Skeletal muscle satellite cell (primary cell): ENCODE data around the gene LRP1B.

Source experiments
- H3K27me3 ChIP-seq: 2 replicates; pipeline ENCODE4 v1.7.0; 2013; ENCODE audit warnings: low read length; ENCODE audit not compliant: control insufficient read depth, insufficient read depth
- H3K36me3 ChIP-seq: 2 replicates; pipeline ENCODE4 v1.7.0; 2013; ENCODE audit warnings: mild to moderate bottlenecking, control low read depth, low read length; ENCODE audit not compliant: insufficient read depth
- H3K4me1 ChIP-seq: 2 replicates; pipeline ENCODE4 v1.7.0; 2013; ENCODE audit warnings: low read length; ENCODE audit not compliant: control insufficient read depth, insufficient read depth
- H3K4me2 ChIP-seq: 2 replicates; pipeline ENCODE4 v1.7.0; 2013; ENCODE audit warnings: mild to moderate bottlenecking, low read length
- H3K4me3 ChIP-seq: 2 replicates; pipeline ENCODE4 v1.7.0; 2013; ENCODE audit warnings: low read length
- H3K9ac ChIP-seq: 2 replicates; pipeline ENCODE4 v1.7.0; 2013; ENCODE audit warnings: mild to moderate bottlenecking, low read depth, low read length, moderate library complexity
- H3K9me3 ChIP-seq: replicated peaks from 2 replicates; pipeline ENCODE4 v1.7.0; 2013; ENCODE audit warnings: mild to moderate bottlenecking, control low read depth, low read length

The LRP1B gene

DNA sequence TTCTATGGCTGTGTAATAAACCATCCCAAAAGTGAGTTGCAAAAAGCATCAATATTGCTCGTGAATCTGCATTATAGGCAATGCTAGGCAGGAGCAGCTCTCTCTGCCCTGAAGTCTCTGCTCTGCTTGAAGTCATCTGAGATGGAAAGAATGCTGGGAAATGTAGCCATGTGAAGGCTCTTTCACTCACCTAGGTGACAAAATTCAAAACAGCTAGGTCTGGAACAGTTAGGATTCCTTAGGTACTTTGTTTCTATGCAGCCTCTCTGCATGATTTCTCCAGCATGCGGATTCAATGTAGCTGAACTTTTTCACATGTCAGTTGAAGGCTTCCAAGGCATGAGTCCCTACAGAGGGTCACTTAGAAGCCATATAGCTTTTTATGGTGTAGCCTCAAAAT lies 1383.7 kb downstream of the LRP1B start:
- no peaks in the 10 kb centered on the region for H3K27me3 ChIP-seq
- H3K4me1 ChIP-seq = no peaks in the 10 kb centered on the region
- no peak overlapping the region for H3K4me3 ChIP-seq
- H3K9me3 ChIP-seq = no peaks in the 10 kb centered on the region
- no peak overlapping the region for H3K9ac ChIP-seq
- H3K4me2 ChIP-seq = no peak overlapping the region
- no peaks in the 10 kb centered on the region for H3K36me3 ChIP-seq

DNA sequence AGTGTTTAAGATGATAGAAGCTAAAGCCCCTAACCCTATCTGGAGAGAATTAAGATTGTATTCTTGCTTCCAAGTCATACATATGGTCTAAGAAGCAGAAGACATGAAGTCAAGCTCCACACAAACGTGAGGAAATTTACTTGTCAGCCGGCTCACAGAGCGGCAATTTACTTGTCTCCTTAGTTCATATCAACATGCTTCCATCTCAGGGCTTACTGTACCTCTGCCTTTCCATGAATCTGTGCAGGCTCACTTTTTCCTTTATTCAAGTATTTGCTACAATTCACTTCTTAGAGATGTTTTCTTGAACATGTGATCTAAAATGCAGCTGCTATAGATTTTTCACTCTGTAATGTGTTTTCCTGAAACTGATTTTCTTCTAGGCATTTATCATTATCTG lies 1386.4 kb downstream of the LRP1B start:
- Histone ChIP-seq H3K36me3 (no peaks in the 10 kb centered on the region), H3K4me3 (no peak overlapping the region), H3K4me2 (no peak overlapping the region), H3K9me3 (no peaks in the 10 kb centered on the region), H3K4me1 (no peaks in the 10 kb centered on the region), H3K27me3 (no peaks in the 10 kb centered on the region), H3K9ac (no peak overlapping the region)

DNA sequence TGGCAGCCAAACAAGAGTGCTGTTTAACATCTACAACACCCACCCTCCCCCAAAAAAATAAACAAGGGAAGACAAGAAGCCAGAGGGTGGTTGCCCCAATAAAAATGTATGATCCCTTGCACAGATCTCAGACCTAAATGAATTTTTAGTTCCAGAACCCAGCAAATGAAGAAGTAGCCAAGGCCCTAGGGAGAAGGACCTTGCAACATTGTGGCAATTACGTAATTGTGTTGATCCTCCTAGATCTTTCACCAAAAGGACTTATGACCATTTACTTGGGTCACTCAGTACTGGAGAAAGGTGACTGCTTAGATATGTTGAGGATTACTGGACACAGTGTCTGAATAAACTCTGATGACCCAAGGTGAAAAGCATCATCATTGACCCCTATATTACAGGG lies 1393.8 kb downstream of the LRP1B start:
- no peaks in the 10 kb centered on the region for H3K4me1 ChIP-seq
- H3K9me3 ChIP-seq = no peaks in the 10 kb centered on the region
- no peak overlapping the region for H3K4me2 ChIP-seq
- no peaks in the 10 kb centered on the region for H3K36me3 ChIP-seq
- H3K27me3 ChIP-seq = no peaks in the 10 kb centered on the region
- H3K9ac ChIP-seq = no peak overlapping the region
- no peak overlapping the region for H3K4me3 ChIP-seq

DNA sequence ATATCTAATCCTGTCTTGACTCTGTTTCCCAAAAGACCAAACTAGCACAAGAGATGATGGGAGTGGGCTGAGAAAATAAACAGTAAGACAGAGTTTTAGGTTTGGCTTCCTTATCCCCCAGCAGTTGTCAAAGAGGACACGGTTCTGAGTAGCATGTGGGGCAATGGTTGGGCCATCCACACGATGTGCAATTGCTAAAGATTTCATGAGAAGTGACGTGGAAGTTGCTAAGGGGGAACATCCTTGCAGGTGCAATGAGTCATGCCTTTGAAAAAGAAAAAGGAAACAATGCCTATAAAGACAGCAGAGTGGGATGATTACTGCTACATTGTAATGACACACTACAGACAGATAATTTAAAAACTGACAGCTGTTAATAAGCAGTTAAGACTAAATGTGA lies 1395.8 kb downstream of the LRP1B start:
- Histone ChIP-seq H3K9ac (no peak overlapping the region), H3K4me1 (no peaks in the 10 kb centered on the region), H3K27me3 (no peaks in the 10 kb centered on the region), H3K4me3 (no peak overlapping the region), H3K9me3 (no peaks in the 10 kb centered on the region), H3K4me2 (no peak overlapping the region), H3K36me3 (no peaks in the 10 kb centered on the region)

DNA sequence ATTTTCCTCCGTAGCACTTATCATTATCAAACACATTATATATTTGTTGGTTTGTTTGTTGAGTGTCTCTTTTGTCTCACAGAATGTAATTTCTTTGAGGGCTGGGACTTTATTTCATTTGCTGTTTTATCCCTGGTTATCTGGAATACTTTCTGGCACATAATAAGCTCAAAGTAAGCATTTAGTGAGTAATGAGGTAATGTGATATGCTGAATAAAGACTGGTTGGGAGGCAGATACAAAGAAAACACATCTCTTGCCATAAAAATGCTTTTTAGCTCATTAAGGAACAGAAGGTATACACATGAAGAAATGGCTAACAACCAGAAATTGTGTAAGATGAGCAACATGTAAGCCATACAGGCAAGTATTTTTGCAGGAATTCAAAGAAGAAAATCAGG lies 1411.8 kb downstream of the LRP1B start:
- no peaks in the 10 kb centered on the region for H3K9me3 ChIP-seq
- H3K4me3 ChIP-seq = no peak overlapping the region
- no peaks in the 10 kb centered on the region for H3K36me3 ChIP-seq
- no peaks in the 10 kb centered on the region for H3K27me3 ChIP-seq
- H3K9ac ChIP-seq = no peak overlapping the region
- H3K4me1 ChIP-seq = no peaks in the 10 kb centered on the region
- no peak overlapping the region for H3K4me2 ChIP-seq

DNA sequence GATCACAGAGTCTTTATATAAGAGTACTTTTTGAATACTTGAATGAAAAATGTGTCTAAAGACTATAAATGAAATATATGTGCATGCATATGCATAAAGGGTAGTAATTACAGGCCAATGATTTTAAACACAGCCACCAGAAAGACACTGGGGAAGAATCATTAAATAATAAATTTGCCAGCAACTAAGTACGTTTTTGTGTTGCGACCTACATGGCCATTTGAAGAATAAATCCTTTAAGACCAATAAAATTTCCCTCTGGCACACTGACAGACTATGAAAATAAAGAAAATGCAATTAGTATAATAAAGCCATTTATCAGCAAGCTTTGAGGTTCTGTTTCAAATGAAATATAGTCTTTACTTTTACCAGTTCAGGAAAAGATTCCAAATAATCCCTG lies 1413.3 kb downstream of the LRP1B start:
- H3K36me3 ChIP-seq = no peaks in the 10 kb centered on the region
- no peak overlapping the region for H3K4me3 ChIP-seq
- no peak overlapping the region for H3K9ac ChIP-seq
- H3K4me1 ChIP-seq = no peaks in the 10 kb centered on the region
- no peaks in the 10 kb centered on the region for H3K9me3 ChIP-seq
- H3K4me2 ChIP-seq = no peak overlapping the region
- H3K27me3 ChIP-seq = no peaks in the 10 kb centered on the region

DNA sequence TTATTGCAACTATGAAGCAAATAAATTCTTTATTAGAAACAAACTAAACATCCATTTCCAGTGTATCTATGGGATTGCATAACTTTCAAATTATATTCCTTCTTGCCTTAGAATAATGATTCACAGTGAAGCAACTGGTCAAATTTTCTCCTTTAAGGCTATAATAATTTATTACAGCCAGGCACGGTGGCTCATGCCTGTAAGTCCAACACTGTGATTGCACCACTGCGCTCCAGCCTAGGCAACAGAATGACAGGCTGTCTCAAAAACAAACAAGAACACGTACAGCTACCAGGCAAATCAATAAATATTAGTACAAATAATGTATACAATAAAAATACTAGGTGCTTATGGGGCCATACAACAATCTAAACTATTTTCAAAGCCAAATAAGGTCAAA lies 1416.2 kb downstream of the LRP1B start:
- Histone ChIP-seq H3K27me3 (no peaks in the 10 kb centered on the region), H3K4me2 (no peak overlapping the region)

DNA sequence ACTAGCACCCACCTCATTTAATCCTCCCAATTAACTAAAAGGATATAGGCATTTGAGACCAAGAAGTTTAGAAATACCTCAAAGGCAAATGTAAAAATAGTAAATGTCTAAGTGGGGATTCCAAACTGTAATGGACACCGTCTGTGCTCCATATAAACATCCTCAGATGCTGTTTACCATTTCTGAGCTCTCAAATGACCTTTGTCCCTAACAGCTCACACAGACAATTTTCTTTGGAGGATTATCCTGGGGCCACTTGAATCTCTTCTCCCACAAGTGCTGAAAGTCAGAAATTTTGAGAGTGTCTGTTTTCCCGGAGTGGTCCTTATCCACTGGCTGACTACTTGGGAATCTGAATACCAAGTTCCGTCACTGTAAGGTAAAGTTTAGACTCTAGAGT lies 1418.9 kb downstream of the LRP1B start:
- Histone ChIP-seq H3K36me3 (no peaks in the 10 kb centered on the region), H3K9ac (no peak overlapping the region), H3K27me3 (no peaks in the 10 kb centered on the region), H3K4me3 (no peak overlapping the region), H3K9me3 (no peaks in the 10 kb centered on the region), H3K4me1 (no peaks in the 10 kb centered on the region), H3K4me2 (no peak overlapping the region)

More for the DNA sequence above, 1416.2 kb downstream of the LRP1B start:
- Histone ChIP-seq H3K36me3 (no peaks in the 10 kb centered on the region), H3K9ac (no peak overlapping the region), H3K4me3 (no peak overlapping the region), H3K9me3 (no peaks in the 10 kb centered on the region), H3K4me1 (no peaks in the 10 kb centered on the region)

DNA sequence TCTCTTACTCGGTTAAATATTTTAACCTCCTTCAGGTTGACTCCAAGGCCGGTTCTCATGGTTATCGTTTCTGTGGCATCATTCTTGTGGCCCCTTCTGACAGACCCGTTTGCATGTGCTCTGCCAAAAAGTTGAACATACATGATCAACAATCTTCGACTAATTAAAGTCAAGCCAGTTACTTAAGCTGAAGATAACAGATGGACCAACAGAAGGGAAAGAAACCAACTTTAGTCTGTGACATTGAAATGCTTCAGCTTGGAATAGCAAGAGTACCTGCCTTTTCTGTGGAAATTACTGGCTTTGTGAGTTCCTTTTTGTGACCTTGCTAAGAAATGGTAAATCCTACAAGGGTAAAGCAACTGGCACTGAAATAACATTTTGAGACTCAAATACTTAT lies 1429.1 kb downstream of the LRP1B start:
- Histone ChIP-seq H3K9me3 (no peaks in the 10 kb centered on the region), H3K4me3 (no peak overlapping the region), H3K4me2 (no peak overlapping the region), H3K9ac (no peak overlapping the region), H3K36me3 (no peaks in the 10 kb centered on the region), H3K27me3 (no peaks in the 10 kb centered on the region), H3K4me1 (no peaks in the 10 kb centered on the region)

DNA sequence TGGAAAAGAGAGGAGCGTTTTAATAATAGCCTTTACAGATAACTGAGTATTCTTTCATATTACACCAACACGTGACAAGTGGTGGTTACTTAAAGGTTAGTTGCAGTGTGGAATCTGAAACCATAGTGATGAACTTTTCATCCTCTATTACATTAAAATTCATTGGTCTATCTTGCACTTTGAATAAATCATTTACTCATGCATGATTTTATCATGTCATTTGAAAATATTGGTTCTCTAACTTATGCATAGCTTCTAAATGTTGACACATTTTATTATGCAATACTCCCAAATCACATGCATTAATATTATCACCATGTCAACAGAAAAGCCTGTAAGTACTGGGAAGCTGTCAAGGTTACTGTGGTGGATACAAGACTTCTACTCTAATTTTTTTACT lies 1432.2 kb downstream of the LRP1B start:
- H3K4me1 ChIP-seq = no peaks in the 10 kb centered on the region
- no peaks in the 10 kb centered on the region for H3K27me3 ChIP-seq
- no peaks in the 10 kb centered on the region for H3K9me3 ChIP-seq
- no peak overlapping the region for H3K9ac ChIP-seq
- no peak overlapping the region for H3K4me3 ChIP-seq
- no peak overlapping the region for H3K4me2 ChIP-seq
- H3K36me3 ChIP-seq = no peaks in the 10 kb centered on the region

DNA sequence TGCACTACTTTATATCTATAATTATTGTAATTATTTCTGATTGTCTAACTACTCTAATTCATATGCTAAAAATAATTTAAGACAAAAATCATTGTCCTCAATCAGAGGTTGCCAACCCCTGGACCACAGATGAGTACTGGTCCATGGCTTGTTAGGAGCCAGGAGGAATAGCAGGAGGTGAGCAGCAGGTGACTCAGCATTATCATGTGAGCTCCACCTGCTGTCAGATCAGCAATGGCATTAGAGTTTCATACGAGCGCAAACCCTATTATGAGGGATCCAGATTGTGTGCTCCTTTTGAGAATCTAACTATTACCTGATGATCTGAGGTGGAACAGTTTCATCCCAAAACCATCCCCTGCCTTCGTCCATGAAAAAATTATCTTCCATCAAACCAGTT lies 1434.4 kb downstream of the LRP1B start:
- Histone ChIP-seq H3K36me3 (no peaks in the 10 kb centered on the region), H3K9me3 (no peaks in the 10 kb centered on the region), H3K9ac (no peak overlapping the region), H3K4me2 (no peak overlapping the region), H3K27me3 (no peaks in the 10 kb centered on the region), H3K4me1 (no peaks in the 10 kb centered on the region), H3K4me3 (no peak overlapping the region)

DNA sequence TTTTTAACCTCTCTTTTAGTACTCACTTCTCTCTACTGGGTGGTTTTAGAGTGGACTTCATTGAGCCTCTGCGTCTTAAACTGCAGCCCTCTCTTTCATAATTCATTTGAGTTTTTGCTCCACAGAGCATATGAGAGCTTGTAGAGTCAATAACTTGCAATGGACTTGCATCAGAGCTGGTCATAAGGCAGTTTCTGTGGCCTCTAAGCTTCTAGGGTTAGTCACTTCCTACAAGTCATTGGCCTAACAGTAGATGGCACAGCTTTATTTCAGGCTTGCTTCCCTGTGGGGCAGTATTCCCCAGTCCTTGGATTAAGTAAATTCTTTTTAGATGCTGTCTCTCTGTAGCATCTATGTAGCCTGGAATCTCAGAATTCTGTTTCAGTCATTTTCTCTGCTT lies 1435.7 kb downstream of the LRP1B start:
- H3K9ac ChIP-seq = no peak overlapping the region
- no peaks in the 10 kb centered on the region for H3K9me3 ChIP-seq
- H3K4me3 ChIP-seq = no peak overlapping the region
- H3K36me3 ChIP-seq = no peaks in the 10 kb centered on the region
- H3K4me1 ChIP-seq = no peaks in the 10 kb centered on the region
- H3K27me3 ChIP-seq = no peaks in the 10 kb centered on the region
- H3K4me2 ChIP-seq = no peak overlapping the region

DNA sequence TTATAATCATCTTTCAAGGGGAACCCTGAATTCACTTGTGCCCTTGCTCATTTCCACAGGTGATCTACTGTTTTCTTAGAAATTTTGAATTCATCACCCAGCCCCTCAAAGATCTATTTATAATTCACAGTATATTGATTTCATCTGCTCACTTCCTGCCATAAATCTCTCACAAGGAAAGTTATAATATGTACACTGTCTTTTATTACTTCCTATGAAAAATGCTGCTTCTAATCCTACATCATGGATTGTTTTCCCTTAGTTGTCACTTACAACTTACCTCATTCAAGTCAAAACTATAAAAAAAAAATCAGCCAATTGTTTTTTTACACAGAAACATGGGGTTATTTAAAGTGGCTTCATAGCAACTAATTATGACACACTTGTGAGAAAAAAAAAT lies 1443.0 kb downstream of the LRP1B start:
- no peak overlapping the region for H3K4me3 ChIP-seq
- no peak overlapping the region for H3K9ac ChIP-seq
- H3K4me1 ChIP-seq = no peaks in the 10 kb centered on the region
- no peaks in the 10 kb centered on the region for H3K27me3 ChIP-seq
- H3K9me3 ChIP-seq = no peaks in the 10 kb centered on the region
- H3K36me3 ChIP-seq = no peaks in the 10 kb centered on the region
- no peak overlapping the region for H3K4me2 ChIP-seq
